Mesothelial cell of epicardium (in vitro differentiated cells): ENCODE measurements around the gene CHST7. TPM values are rescaled to one million over a fixed set of nuclear protein-coding genes. Genes with fewer than 3 reads are reported as not detected.

ENCODE experiments used
- DNase-seq, 2 experiments: peaks; one replicate each; pipeline ENCODE4 v3.0.0; 2021; ENCODE audit warnings: low spot score in 2 of 2; ENCODE audit not compliant: unreplicated experiment in 2 of 2
- H3K27ac Mint-ChIP-seq: 2 replicates; pipeline ENCODE4 v1.8.0; 2021; ENCODE audit warnings: mixed read lengths
- H3K27me3 Mint-ChIP-seq: 2 replicates; pipeline ENCODE4 v1.8.0; 2021; ENCODE audit warnings: low read depth, mixed read lengths
- H3K36me3 Mint-ChIP-seq: 2 replicates; pipeline ENCODE4 v1.8.0; 2021; ENCODE audit warnings: mixed read lengths
- H3K4me1 Mint-ChIP-seq: 2 replicates; pipeline ENCODE4 v1.8.0; 2021; ENCODE audit warnings: mixed read lengths
- H3K4me3 Mint-ChIP-seq: 2 replicates; pipeline ENCODE4 v1.8.0; 2021; ENCODE audit warnings: mild to moderate bottlenecking, moderate library complexity, mixed read lengths
- H3K9me3 Mint-ChIP-seq: 2 replicates; pipeline ENCODE4 v1.8.0; 2021; ENCODE audit warnings: mixed read lengths
- CTCF ChIP-seq: fragments of 200-600 bp; sonication (generic); IDR thresholded peaks from one replicate; pipeline ENCODE4 v1.5.0; 2021; ENCODE audit warnings: antibody characterized with exemption; ENCODE audit not compliant: unreplicated experiment
- total RNA-seq: library from RNA; stranded (reverse); gene quantifications from 3 replicates; pipeline ENCODE4 v1.2.1, GENCODE V29; 2021

The CHST7 gene
- total RNA-seq, 1 donor from 2014 or later, result 0.40 TPM

GRCh38 chrX:46571423-46572339 lies 1.9 kb upstream of the CHST7 start:
- no peak overlapping the region for H3K4me3 Mint-ChIP-seq
- no peak for TF ChIP-seq CTCF
- H3K27me3 Mint-ChIP-seq, result peaks cover 43% of the 10 kb centered on the region
- H3K4me1 Mint-ChIP-seq, result peaks cover 4% of the 10 kb centered on the region
- no peaks in the 10 kb centered on the region for H3K36me3 Mint-ChIP-seq
- H3K9me3 Mint-ChIP-seq, result no peaks in the 10 kb centered on the region
- no peak for DNase-seq
- no peak overlapping the region for H3K27ac Mint-ChIP-seq

GRCh38 chrX:46572340-46572936 lies 1.1 kb upstream of the CHST7 start:
- Mint-ChIP-seq H3K4me3 (no peak overlapping the region), H3K36me3 (no peaks in the 10 kb centered on the region), H3K9me3 (no peaks in the 10 kb centered on the region), H3K27ac (no peak overlapping the region), H3K4me1 (peaks cover 6% of the 10 kb centered on the region), H3K27me3 (peaks cover 46% of the 10 kb centered on the region)
- no peak for TF ChIP-seq CTCF
- no peak for DNase-seq

- Mint-ChIP-seq H3K27ac (no peak overlapping the region), H3K4me1 (peaks cover 6% of the 10 kb centered on the region), H3K36me3 (no peaks in the 10 kb centered on the region), H3K27me3 (peaks cover 46% of the 10 kb centered on the region), H3K9me3 (no peaks in the 10 kb centered on the region), H3K4me3 (peak overlapping the region; percentile 66)
- DNase-seq, result peak in 1 of 2 experiments; percentile 49
- TF ChIP-seq CTCF, result no peak
These were observed 568 bp downstream of the CHST7 start for GRCh38 chrX:46573892-46574773.

- no peaks in the 10 kb centered on the region for H3K36me3 Mint-ChIP-seq
- H3K4me1 Mint-ChIP-seq, result peaks cover 6% of the 10 kb centered on the region
- no peak for TF ChIP-seq CTCF
- DNase-seq, result no peak
- peak overlapping the region; percentile 66 for H3K4me3 Mint-ChIP-seq
- H3K27ac Mint-ChIP-seq, result no peak overlapping the region
- peaks cover 46% of the 10 kb centered on the region for H3K27me3 Mint-ChIP-seq
- peaks cover 3% of the 10 kb centered on the region for H3K9me3 Mint-ChIP-seq
These were observed 1.3 kb downstream of the CHST7 start for GRCh38 chrX:46574774-46575381.

- no peak overlapping the region for H3K27ac Mint-ChIP-seq
- H3K4me1 Mint-ChIP-seq, result peaks cover 6% of the 10 kb centered on the region
- peaks cover 46% of the 10 kb centered on the region for H3K27me3 Mint-ChIP-seq
- no peak for DNase-seq
- H3K4me3 Mint-ChIP-seq, result peak overlapping the region; percentile 23
- peaks cover 7% of the 10 kb centered on the region for H3K9me3 Mint-ChIP-seq
- TF ChIP-seq CTCF, result no peak
- no peaks in the 10 kb centered on the region for H3K36me3 Mint-ChIP-seq
These were observed 2.0 kb downstream of the CHST7 start for GRCh38 chrX:46575586-46575985.
